ENCODE results near the gene ACP5.

DNA sequence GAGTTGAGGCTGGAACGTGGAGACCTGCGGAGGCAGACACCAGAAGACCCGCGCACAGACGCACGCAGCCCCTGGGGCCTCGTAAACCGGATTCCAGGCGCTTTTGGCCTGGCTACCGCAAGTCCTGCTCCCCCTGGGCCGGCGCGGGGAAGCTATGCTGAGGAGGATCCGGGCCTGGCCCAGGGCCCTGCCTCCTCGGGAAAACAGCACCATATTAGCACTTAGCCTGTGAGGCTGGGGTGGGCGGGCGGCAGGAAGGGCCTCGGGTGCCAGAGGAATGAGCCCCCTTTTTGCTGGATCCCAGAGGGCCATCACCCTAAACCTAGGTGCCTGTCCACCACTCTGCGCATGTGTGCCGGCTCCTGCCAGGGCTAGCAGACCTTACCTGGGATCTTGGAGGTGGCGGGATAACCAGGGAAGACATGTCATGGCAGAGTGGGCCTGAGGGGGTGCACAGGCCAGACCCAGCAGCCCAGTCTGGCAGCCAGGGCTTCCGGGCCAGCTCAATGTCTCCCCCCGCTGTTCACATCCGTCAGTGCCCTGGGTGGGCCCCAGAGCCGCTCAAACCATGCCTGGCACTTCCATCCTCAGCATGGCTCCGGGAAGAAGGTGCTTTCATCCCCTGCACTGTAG lies 25.7 kb downstream of the ACP5 start:
- TF ChIP-seq GLI2 (tag by site-specific recombination; IDR thresholded peaks at IDR 0.05; ENCODE audit: borderline replicate concordance, low read depth) (no peak), ZNF37A (tag by site-specific recombination; IDR thresholded peaks at IDR 0.05) (no peak), ZNF501 (tag by site-specific recombination; IDR thresholded peaks at IDR 0.05) (no peak), ZNF521 (tag by site-specific recombination; IDR thresholded peaks at IDR 0.05) (no peak)
- TF ChIP-seq, protein P1, sequence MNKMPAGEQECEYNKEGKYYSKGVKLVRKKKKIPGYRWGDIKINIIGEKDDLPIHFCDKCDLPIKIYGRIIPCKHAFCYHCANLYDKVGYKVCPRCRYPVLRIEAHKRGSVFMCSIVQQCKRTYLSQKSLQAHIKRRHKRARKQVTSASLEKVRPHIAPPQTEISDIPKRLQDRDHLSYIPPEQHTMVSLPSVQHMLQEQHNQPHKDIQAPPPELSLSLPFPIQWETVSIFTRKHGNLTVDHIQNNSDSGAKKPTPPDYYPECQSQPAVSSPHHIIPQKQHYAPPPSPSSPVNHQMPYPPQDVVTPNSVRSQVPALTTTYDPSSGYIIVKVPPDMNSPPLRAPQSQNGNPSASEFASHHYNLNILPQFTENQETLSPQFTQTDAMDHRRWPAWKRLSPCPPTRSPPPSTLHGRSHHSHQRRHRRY (tag by site-specific recombination; IDR thresholded peaks at IDR 0.05): no peak
- TF ChIP-seq, protein P2, sequence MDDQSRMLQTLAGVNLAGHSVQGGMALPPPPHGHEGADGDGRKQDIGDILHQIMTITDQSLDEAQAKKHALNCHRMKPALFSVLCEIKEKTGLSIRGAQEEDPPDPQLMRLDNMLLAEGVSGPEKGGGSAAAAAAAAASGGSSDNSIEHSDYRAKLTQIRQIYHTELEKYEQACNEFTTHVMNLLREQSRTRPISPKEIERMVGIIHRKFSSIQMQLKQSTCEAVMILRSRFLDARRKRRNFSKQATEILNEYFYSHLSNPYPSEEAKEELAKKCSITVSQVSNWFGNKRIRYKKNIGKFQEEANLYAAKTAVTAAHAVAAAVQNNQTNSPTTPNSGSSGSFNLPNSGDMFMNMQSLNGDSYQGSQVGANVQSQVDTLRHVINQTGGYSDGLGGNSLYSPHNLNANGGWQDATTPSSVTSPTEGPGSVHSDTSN (CRISPR knock-in tag; IDR thresholded peaks at IDR 0.05): no peak
- TF ChIP-seq, protein P3, sequence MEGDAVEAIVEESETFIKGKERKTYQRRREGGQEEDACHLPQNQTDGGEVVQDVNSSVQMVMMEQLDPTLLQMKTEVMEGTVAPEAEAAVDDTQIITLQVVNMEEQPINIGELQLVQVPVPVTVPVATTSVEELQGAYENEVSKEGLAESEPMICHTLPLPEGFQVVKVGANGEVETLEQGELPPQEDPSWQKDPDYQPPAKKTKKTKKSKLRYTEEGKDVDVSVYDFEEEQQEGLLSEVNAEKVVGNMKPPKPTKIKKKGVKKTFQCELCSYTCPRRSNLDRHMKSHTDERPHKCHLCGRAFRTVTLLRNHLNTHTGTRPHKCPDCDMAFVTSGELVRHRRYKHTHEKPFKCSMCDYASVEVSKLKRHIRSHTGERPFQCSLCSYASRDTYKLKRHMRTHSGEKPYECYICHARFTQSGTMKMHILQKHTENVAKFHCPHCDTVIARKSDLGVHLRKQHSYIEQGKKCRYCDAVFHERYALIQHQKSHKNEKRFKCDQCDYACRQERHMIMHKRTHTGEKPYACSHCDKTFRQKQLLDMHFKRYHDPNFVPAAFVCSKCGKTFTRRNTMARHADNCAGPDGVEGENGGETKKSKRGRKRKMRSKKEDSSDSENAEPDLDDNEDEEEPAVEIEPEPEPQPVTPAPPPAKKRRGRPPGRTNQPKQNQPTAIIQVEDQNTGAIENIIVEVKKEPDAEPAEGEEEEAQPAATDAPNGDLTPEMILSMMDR (tag by site-specific recombination; IDR thresholded peaks at IDR 0.05): peak; percentile 62
- TF ChIP-seq, protein P4, sequence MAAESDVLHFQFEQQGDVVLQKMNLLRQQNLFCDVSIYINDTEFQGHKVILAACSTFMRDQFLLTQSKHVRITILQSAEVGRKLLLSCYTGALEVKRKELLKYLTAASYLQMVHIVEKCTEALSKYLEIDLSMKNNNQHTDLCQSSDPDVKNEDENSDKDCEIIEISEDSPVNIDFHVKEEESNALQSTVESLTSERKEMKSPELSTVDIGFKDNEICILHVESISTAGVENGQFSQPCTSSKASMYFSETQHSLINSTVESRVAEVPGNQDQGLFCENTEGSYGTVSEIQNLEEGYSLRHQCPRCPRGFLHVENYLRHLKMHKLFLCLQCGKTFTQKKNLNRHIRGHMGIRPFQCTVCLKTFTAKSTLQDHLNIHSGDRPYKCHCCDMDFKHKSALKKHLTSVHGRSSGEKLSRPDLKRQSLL (tag by site-specific recombination; IDR thresholded peaks at IDR 0.05): no peak
